ENCODE results near the gene TNF.
A peak's percentile ranks its signal among the peaks of the same experiment; 100 is the strongest.

The TNF gene

GRCh38 chr6:31545291-31545690, 30.1 kb upstream of the TNF start:
- DNase-seq = no peak

GRCh38 chr6:31546339-31546957, 28.9 kb upstream of the TNF start, which contains the start of gene ATP6V1G2:
ATP6V1G2 (minus strand) TSS chr6:31546608; CDS start chr6:31546559, 49 bp downstream.
- peak; percentile 98 for DNase-seq

GRCh38 chr6:31546958-31547726, 28.2 kb upstream of the TNF start, which contains the start of gene NFKBIL1:
NFKBIL1 (plus strand) TSS chr6:31547608; CDS start chr6:31547695, 87 bp downstream.
- DNase-seq = peak; percentile 99

GRCh38 chr6:31547727-31548543, 27.4 kb upstream of the TNF start:
- no peak for DNase-seq

GRCh38 chr6:31548544-31548873, 26.9 kb upstream of the TNF start:
- DNase-seq = no peak

GRCh38 chr6:31551371-31551770, 24.0 kb upstream of the TNF start:
- peak; percentile 92 for DNase-seq

- no peak for DNase-seq
Observed at GRCh38 chr6:31556307-31556706, 19.1 kb upstream of the TNF start.

- no peak for DNase-seq
Observed at GRCh38 chr6:31557443-31558317, 17.7 kb upstream of the TNF start.

- no peak for DNase-seq
Observed at GRCh38 chr6:31558318-31558625, 17.1 kb upstream of the TNF start.

GRCh38 chr6:31558631-31559500, 16.5 kb upstream of the TNF start:
- peak; percentile 88 for DNase-seq

- DNase-seq = no peak
Observed at GRCh38 chr6:31559606-31559957, 15.8 kb upstream of the TNF start.

- DNase-seq = peak; percentile 76
Observed at GRCh38 chr6:31559958-31560696, 15.2 kb upstream of the TNF start.

- no peak for DNase-seq
Observed at GRCh38 chr6:31560697-31561058, 14.7 kb upstream of the TNF start.

- no peak for DNase-seq
Observed at GRCh38 chr6:31567531-31568370, 7.6 kb upstream of the TNF start.

- no peak for DNase-seq
Observed at GRCh38 chr6:31568537-31568961, 6.8 kb upstream of the TNF start.

GRCh38 chr6:31569861-31570536, 5.4 kb upstream of the TNF start:
- DNase-seq = no peak

GRCh38 chr6:31572041-31572911, 3.1 kb upstream of the TNF start, which contains the start of gene LTA:
LTA (plus strand) TSS chr6:31572289; CDS start chr6:31572743, 454 bp downstream.
- no peak for DNase-seq

Data from OCI-M1 (cell line).